Activated T-cell treated with anti-CD3 and anti-CD28 coated beads for 24 hours (primary cell): ENCODE measurements around the gene TTLL6.
"Not testable (repeated sequence)": the region's sequence is repeated elsewhere in the genome, so short reads cannot be mapped to it uniquely, and the experiment has no call there.

Experiments used
- DNase-seq: peaks from one replicate; pipeline ENCODE4 v3.0.0-alpha.2; 2020; ENCODE audit warnings: low read depth

TTLL6 gene

GRCh38 chr17:48815311-48815710, 1.7 kb downstream of the TTLL6 start:
- DNase-seq: no peak

DNA sequence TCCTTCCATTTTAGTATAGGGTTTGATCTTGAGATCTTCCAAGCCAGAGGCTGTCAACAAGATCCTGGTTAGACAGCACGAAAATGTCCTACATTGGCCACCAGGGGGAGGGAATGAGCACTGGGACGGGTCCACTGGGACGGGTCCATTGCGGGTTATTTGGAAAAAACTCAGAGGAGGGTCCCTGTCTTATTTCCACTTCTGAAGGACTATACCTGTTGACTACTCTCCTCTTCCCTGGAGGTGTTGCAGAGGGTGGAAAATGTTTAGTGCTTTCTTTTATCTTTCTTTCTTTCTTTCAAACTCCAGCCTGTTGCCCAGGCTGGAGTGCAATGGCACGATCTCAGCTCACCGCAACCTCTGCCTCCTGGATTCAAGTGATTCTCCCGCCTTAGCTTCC, 2.5 kb downstream of the TTLL6 start:
- peak; percentile 33 for DNase-seq

DNA sequence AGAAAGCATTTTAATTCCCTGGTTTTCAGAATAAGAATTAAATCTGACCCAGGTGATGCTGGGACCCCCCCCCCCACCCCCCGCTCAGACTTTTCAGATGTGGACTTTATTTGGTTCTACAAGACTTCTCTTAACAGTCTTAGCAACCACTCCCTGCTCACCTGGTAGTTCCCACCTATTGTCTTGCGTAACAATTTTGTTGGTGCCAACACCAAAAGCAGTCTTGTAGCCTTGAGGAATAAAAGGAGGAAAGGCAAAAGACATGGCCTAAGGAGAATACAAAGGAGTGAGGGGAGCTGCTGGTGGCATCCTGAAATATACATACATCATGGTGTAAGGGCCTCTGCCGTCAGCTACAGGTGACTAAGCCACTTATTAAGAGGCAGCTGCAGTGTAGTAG, 5.0 kb downstream of the TTLL6 start:
- DNase-seq: no peak

GRCh38 chr17:48809182-48809581, 7.8 kb downstream of the TTLL6 start:
- no peak for DNase-seq

GRCh38 chr17:48804936-48805411, 12.1 kb downstream of the TTLL6 start:
- peak; percentile 59 for DNase-seq

DNA sequence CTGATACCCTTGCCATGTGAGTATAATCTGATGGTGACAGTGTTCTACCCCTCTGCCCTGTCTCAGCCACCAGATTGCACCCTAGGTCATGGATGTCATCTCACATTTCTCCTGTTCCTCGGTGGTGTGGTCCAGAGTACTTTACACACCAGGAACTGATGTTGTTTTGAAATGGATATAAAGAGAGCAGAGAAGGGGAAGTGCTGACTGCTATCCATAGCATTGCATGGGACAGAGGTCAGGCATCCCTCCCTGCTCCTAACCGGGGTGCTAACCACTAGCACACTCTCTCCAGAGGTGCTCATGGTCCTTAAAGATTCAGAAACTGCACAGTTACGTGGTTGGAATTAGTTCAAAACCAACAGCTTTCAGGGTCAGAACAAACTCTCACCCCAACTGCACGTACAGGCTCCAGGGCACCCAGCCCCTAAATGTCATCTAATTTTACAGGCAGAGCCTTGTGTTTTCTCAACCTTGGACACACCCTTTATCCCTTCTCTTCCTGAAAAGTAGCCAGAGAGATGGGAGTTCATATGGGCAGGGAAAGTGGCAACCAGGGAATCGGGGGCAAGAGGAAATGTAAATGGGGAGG, 16.3 kb downstream of the TTLL6 start:
- no peak for DNase-seq

DNA sequence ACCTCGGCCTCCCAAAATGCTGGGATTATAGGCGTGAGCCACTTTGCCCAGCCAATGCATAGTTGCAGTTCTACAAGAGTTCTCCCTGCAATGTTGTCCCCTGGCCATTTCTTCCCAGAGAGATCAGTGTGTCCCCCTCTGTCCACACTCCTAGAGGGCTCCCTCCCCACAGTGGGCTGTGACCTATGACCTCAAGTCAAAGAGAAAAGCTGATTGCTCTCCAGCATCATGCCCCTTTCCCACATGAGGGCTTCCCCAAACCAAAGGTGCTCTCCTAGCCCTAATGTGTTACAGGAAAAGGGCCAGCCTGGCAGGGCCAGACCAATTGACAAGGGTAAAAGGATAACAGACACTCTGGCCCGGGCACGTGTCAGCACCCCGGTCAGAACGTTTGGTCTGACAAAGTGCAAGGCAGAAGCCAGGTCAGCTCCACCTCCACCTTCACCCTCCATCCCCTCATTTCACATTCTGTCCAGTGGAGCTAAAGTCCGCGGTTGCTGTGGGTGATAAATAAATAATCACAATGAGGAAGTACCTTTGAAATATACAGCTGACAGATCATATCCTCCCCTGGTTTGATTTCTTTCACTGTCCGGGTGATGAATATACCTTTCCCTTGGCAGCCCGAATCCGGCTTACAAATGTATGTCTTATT, 17.8 kb downstream of the TTLL6 start:
- DNase-seq: no peak

DNA sequence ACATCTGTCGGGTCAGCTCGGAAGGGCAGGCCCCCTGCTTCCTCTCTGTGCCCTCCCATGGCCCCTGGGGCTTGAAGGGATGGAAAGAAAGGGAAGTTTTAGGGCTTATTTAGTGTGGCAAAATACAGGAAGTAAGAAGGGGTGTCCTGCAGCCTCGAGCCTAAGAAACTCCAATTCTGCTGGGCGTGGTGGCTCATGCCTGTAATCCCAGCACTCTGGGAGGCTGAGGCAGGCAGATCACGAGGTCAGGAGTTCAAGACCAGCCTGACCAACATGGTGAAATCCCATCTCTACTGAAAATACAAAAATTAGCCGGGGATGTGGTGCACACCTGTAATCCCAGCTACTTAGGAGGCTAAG, 20.9 kb downstream of the TTLL6 start:
- DNase-seq: not testable (repeated sequence)

DNA sequence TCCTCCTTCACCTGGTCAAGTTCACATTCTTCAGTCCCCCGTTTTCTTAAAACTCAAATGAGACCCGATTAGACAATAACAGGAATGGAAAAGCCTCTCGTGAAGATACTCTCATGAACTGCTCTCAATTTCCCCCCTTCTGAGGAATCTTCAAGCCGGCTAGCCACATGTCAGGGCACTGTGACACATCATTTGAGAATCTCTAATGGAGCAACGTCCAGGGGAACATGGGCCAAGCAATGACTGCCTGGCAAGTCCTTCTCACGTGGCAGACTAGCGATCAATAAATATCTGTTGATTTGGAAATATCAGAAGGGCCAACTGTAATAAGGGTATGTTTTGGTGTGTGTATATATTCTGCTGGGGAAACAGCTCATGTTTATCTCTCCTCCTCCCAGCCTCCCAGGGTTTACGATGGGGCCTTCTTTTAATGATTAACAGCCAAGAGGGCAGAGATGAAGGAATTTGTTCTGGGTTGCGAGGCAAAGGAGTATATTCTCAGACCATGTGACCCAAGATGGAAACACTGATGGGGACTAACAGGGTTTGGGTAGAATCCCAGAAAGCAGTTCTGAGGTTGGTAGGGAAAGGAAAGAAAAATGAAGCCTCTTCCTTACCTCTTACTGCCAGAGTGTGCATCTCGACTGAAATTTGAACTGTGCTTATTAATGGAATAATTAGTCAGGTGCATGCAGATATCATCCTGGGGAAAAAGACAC, 21.4 kb downstream of the TTLL6 start:
- no peak for DNase-seq

GRCh38 chr17:48792033-48792798, 24.8 kb downstream of the TTLL6 start:
- DNase-seq: no peak

GRCh38 chr17:48791128-48792032, 25.6 kb downstream of the TTLL6 start:
- no peak for DNase-seq

- no peak for DNase-seq
Measured at GRCh38 chr17:48790607-48791127, 26.4 kb downstream of the TTLL6 start.

DNA sequence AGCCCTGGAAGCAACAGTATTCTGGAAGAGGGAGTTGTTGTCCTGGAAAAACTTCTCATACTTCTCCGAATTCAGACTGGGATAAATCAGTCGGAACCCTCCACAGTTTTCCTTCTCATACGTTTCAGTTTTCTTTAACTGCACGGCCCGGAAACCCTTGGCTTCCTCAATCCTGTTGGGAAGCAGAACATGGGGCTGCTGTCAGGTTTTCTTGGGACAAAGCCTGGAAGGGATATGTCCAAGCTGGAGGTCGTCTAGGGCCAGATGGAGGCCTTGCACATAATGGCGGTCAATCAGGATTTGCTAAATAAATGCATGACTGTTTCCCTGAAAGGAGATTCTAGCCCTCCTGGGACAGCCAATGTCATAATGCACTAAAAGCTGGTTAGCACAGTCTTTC, 29.2 kb downstream of the TTLL6 start:
- no peak for DNase-seq

DNA sequence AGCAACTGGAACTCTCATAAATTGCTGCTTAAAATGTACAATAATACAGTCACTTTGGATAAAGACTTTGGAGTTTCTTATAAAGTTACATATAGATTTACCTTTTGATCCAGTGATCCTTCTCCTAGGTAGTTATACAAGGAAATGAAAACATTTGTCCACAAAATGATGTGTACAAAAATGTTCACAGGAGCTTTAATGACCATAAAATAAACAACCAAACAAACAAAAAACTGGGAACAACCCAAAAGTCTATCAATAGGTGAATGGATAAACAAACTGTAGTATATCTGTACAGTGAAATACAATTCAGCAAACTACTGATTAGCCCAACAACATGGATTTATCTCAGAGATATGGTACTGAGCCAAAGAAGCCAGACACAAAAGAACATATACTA, 37.6 kb downstream of the TTLL6 start:
- no peak for DNase-seq

GRCh38 chr17:48776602-48777001, 40.4 kb downstream of the TTLL6 start:
- no peak for DNase-seq

- DNase-seq: no peak
Measured at GRCh38 chr17:48773245-48773644, 43.8 kb downstream of the TTLL6 start.

DNA sequence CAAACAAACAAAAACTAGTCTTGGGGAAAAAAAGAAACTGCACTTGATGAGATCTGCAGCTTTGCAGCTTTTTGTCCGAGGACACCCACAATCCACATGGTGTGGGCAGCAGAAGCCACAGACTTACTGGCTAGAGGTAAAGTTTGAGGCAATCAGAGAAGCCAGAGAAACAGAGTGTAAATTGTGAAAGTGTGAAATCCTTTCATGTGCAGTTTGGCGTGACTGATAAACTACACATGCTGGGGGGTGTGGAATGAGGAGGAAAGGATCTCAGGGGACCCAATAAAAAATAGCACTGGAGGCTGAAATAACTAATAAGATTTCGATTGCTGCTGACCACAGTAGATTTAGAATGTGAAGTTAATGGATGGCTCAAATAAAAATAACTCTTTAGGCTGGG, 46.1 kb downstream of the TTLL6 start:
- DNase-seq: no peak

GRCh38 chr17:48769009-48769675, 47.9 kb downstream of the TTLL6 start:
- no peak for DNase-seq

- no peak for DNase-seq
Measured at GRCh38 chr17:48767263-48767774, 49.7 kb downstream of the TTLL6 start.

DNA sequence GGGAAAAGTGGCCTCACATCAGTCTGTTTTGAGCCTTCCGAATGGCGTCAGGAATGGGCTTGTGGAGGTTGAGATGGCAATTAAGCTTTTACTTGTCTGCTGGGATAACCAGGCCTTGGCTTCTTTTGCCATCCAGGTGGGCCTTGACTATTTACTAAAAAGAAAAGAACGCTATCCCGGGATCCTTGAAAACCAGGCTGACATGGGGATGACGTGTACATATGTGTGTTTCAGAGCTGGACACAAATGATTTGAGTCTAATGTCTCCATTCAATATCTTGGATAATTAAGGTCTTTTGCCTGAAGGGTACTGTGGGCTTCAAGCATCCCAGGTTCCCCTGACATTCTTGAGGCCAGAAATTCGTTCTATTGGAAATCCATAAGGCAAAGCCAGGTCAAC, 55.9 kb downstream of the TTLL6 start:
- no peak for DNase-seq

- no peak for DNase-seq
Measured at GRCh38 chr17:48760411-48760810, 56.6 kb downstream of the TTLL6 start.
